Mesendoderm (in vitro differentiated cells): ENCODE measurements around the gene PARVA.

Experiments used
- DNase-seq: peaks from one replicate; pipeline ENCODE4 v3.0.0; 2013
- H2AK5ac ChIP-seq: 2 replicates; pipeline ENCODE4 v1.6.1; 2013; ENCODE audit warnings: low read length, inconsistent platforms
- H2BK120ac ChIP-seq: 2 replicates; pipeline ENCODE4 v1.6.1; 2013; ENCODE audit warnings: low read depth, mild to moderate bottlenecking, low read length, moderate library complexity, mixed read lengths
- H2BK15ac ChIP-seq: replicated peaks from 2 replicates; pipeline ENCODE4 v1.6.1; 2013; ENCODE audit warnings: low read depth, mild to moderate bottlenecking, moderate library complexity
- H2BK5ac ChIP-seq: 2 replicates; pipeline ENCODE4 v1.6.1; 2013; ENCODE audit warnings: low read length, inconsistent platforms
- H3K18ac ChIP-seq: 2 replicates; pipeline ENCODE4 v1.6.1; 2013; ENCODE audit warnings: mild to moderate bottlenecking, low read length, mixed read lengths
- H3K23ac ChIP-seq: one replicate; pipeline ENCODE4 v1.6.1; 2013; ENCODE audit warnings: low read length
- H3K27ac ChIP-seq: 2 replicates; pipeline ENCODE4 v1.5.1; 2013; ENCODE audit warnings: low read depth, mild to moderate bottlenecking, inconsistent platforms, low read length, moderate library complexity
- H3K27me3 ChIP-seq: 2 replicates; pipeline ENCODE4 v1.6.1; 2013; ENCODE audit warnings: low read length, control low read depth, mild to moderate bottlenecking, inconsistent platforms; ENCODE audit not compliant: insufficient read depth, poor library complexity
- H3K36me3 ChIP-seq: 2 replicates; pipeline ENCODE4 v1.6.1; 2013; ENCODE audit warnings: low read length, inconsistent platforms; ENCODE audit not compliant: control insufficient read depth, insufficient read depth
- H3K4ac ChIP-seq: one replicate; pipeline ENCODE4 v1.6.1; 2013; ENCODE audit warnings: low read depth, mild to moderate bottlenecking, low read length, moderate library complexity
- H3K4me1 ChIP-seq: 2 replicates; pipeline ENCODE4 v1.6.1; 2013; ENCODE audit warnings: low read depth, low read length, inconsistent platforms; ENCODE audit not compliant: control insufficient read depth
- H3K4me2 ChIP-seq: 2 replicates; pipeline ENCODE4 v1.6.1; 2013; ENCODE audit warnings: low read length
- H3K4me3 ChIP-seq: 2 replicates; pipeline ENCODE4 v1.5.1; 2013; ENCODE audit warnings: mild to moderate bottlenecking, low read length
- H3K56ac ChIP-seq: one replicate; pipeline ENCODE4 v1.6.1; 2013; ENCODE audit warnings: low read length
- H3K79me1 ChIP-seq: 2 replicates; pipeline ENCODE4 v1.6.1; 2013; ENCODE audit warnings: low read length, inconsistent platforms
- H3K79me2 ChIP-seq: 2 replicates; pipeline ENCODE4 v1.6.1; 2013; ENCODE audit warnings: mild to moderate bottlenecking, low read length; ENCODE audit not compliant: control insufficient read depth, insufficient read depth
- H3K9ac ChIP-seq: 2 replicates; pipeline ENCODE4 v1.6.1; 2013; ENCODE audit warnings: low read length, inconsistent platforms
- H4K5ac ChIP-seq: one replicate; pipeline ENCODE4 v1.6.1; 2013; ENCODE audit warnings: low read length
- H4K8ac ChIP-seq: one replicate; pipeline ENCODE4 v1.6.1; 2013; ENCODE audit warnings: low read depth, mild to moderate bottlenecking, control low read depth, low read length, moderate library complexity
- WGBS: extraction: QIAGEN DNeasy Blood & Tissue Kit; methylation state at CpG from one replicate; pipeline ENCODE4 v1.1.7; 2013; ENCODE audit warnings: low lambda C conversion rate, missing lambda C conversion rate; ENCODE audit not compliant: insufficient coverage; ENCODE audit errors: extremely low coverage; 5-methylcytosine and 5-hydroxymethylcytosine counted together

The PARVA gene

GRCh38 chr11:12392672-12393071 lies 15.3 kb downstream of the PARVA start:
- H3K4me3 ChIP-seq = no peak overlapping the region
- H3K18ac ChIP-seq = no peak overlapping the region
- no peak overlapping the region for H4K8ac ChIP-seq
- no peak overlapping the region for H4K5ac ChIP-seq
- H2BK120ac ChIP-seq = no peak overlapping the region
- H3K4me2 ChIP-seq = no peak overlapping the region
- peaks cover 6% of the 10 kb centered on the region for H3K4me1 ChIP-seq
- H2AK5ac ChIP-seq = no peak overlapping the region
- no peak overlapping the region for H3K56ac ChIP-seq
- no peak overlapping the region for H3K4ac ChIP-seq
- H3K23ac ChIP-seq = no peak overlapping the region
- no peak overlapping the region for H3K27ac ChIP-seq
- no peak overlapping the region for H2BK15ac ChIP-seq
- H3K79me1 ChIP-seq = peaks cover 6% of the 10 kb centered on the region
- no peak overlapping the region for H3K9ac ChIP-seq
- H2BK5ac ChIP-seq = no peak overlapping the region
- WGBS = no CpG with 5 or more reads among the region's 1 CpG
- H3K27me3 ChIP-seq = no peaks in the 10 kb centered on the region
- no peak for DNase-seq
- H3K36me3 ChIP-seq = no peaks in the 10 kb centered on the region
- no peaks in the 10 kb centered on the region for H3K79me2 ChIP-seq

DNA sequence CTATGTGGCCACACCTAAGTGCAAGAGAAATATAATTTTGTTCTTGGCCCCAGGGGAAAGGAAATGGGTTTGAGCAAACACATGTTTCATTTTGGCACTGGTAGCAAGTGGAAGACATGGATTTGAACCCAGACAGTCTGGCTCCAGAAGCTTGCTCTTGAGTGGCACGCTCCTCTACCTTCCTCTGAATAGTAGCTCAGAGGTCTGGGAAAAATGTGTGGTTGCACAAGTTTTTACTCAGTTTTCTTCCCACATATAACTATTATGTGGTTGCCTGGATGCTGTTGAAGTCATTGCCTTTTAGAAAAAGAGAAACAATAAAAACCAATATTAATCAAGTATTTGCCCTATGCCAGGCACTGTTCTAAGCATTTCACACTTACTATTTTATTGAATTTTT lies 16.3 kb downstream of the PARVA start:
- H3K4me3 ChIP-seq = no peak overlapping the region
- no peak overlapping the region for H4K8ac ChIP-seq
- no peak overlapping the region for H2AK5ac ChIP-seq
- peaks cover 2% of the 10 kb centered on the region for H3K4me1 ChIP-seq
- no peaks in the 10 kb centered on the region for H3K79me2 ChIP-seq
- WGBS = no CpG with 5 or more reads among the region's 1 CpG
- H4K5ac ChIP-seq = no peak overlapping the region
- no peak overlapping the region for H3K4me2 ChIP-seq
- H2BK5ac ChIP-seq = no peak overlapping the region
- no peak overlapping the region for H3K56ac ChIP-seq
- H3K9ac ChIP-seq = no peak overlapping the region
- no peak overlapping the region for H3K18ac ChIP-seq
- no peak overlapping the region for H3K4ac ChIP-seq
- H2BK15ac ChIP-seq = no peak overlapping the region
- DNase-seq = no peak
- H3K79me1 ChIP-seq = peaks cover 5% of the 10 kb centered on the region
- no peak overlapping the region for H3K27ac ChIP-seq
- no peak overlapping the region for H2BK120ac ChIP-seq
- H3K36me3 ChIP-seq = no peaks in the 10 kb centered on the region
- H3K27me3 ChIP-seq = no peaks in the 10 kb centered on the region
- H3K23ac ChIP-seq = no peak overlapping the region

DNA sequence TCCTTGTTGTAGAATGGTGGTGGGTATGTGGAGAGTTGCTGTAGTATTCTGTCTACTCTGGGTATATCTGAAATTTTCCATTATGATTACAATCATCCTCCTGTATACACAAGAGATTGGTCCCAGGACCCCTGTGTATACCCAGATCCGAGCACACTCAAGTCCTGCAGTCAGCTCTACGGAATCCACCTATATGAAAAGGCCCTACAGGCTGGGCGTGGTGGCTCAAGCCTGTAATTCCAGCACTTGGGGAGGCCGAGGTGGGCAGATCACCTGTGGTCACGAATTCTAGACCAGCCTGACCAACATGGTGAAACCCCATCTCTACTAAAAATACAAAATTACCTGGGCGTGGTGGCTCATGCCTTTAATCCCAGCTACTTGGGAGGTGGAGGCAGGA lies 17.2 kb downstream of the PARVA start:
- no peak overlapping the region for H3K23ac ChIP-seq
- H3K4me1 ChIP-seq = no peaks in the 10 kb centered on the region
- no peak overlapping the region for H2BK120ac ChIP-seq
- peaks cover 5% of the 10 kb centered on the region for H3K79me1 ChIP-seq
- no peak overlapping the region for H2AK5ac ChIP-seq
- no peak for DNase-seq
- H3K18ac ChIP-seq = no peak overlapping the region
- no peaks in the 10 kb centered on the region for H3K79me2 ChIP-seq
- no peak overlapping the region for H4K5ac ChIP-seq
- no peaks in the 10 kb centered on the region for H3K36me3 ChIP-seq
- H3K4ac ChIP-seq = no peak overlapping the region
- no peak overlapping the region for H3K9ac ChIP-seq
- H3K27ac ChIP-seq = no peak overlapping the region
- no peak overlapping the region for H4K8ac ChIP-seq
- no peak overlapping the region for H2BK5ac ChIP-seq
- no peak overlapping the region for H2BK15ac ChIP-seq
- no peaks in the 10 kb centered on the region for H3K27me3 ChIP-seq
- no peak overlapping the region for H3K4me2 ChIP-seq
- no peak overlapping the region for H3K56ac ChIP-seq
- H3K4me3 ChIP-seq = no peak overlapping the region
- no CpG with 5 or more reads among the region's 6 CpGs for WGBS

DNA sequence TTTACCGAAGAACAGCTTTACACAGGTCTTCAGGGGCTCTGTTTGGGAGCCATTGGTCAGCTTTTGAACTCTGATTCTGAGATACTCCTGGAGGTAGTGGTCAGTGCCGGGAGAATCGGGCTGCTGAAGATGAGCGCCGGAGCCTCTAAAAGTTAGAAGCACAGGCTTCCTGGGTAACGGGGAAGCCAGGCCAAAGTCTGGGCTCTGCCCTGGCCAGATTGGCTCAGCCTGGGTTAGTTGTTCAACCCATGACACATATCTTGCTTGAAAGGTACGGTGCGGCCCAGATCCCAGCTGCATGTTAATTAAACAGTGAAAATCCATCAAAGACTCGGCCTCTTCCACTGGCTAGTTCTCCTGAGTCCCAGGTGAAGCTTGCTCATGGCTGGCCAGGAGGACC lies 18.0 kb downstream of the PARVA start:
- Histone ChIP-seq H3K27ac (no peak overlapping the region), H2BK15ac (no peak overlapping the region), H3K4me1 (no peaks in the 10 kb centered on the region), H3K36me3 (no peaks in the 10 kb centered on the region), H3K79me2 (no peaks in the 10 kb centered on the region), H4K8ac (no peak overlapping the region), H3K4me2 (no peak overlapping the region), H4K5ac (no peak overlapping the region), H2BK5ac (no peak overlapping the region), H3K79me1 (peaks cover 5% of the 10 kb centered on the region), H2AK5ac (no peak overlapping the region), H3K23ac (no peak overlapping the region), H3K4me3 (no peak overlapping the region), H3K56ac (no peak overlapping the region), H3K18ac (no peak overlapping the region), H2BK120ac (no peak overlapping the region), H3K27me3 (no peaks in the 10 kb centered on the region), H3K4ac (no peak overlapping the region), H3K9ac (no peak overlapping the region)
- no CpG with 5 or more reads among the region's 9 CpGs for WGBS
- DNase-seq = no peak

DNA sequence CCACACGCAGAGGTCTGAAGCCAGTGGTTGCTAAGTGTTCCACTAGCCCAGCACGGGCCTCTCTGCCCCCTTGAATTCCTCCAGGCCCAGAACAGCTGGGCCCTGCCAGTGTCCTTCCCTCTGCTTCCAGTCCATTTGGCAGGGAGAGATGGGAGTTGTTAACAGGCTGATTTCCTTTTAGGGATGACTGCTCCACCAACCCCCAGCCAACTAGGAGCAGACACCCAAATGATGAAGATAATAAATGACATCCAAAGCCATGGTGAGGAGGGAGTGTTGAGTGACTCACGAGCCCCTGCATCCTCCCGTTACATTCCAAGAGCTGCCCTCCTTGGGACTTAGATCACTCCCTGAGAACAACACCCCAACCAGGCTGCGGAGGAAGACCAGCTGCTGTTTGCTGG lies 20.6 kb downstream of the PARVA start:
- H4K8ac ChIP-seq = no peak overlapping the region
- WGBS = no CpG with 5 or more reads among the region's 5 CpGs

DNA sequence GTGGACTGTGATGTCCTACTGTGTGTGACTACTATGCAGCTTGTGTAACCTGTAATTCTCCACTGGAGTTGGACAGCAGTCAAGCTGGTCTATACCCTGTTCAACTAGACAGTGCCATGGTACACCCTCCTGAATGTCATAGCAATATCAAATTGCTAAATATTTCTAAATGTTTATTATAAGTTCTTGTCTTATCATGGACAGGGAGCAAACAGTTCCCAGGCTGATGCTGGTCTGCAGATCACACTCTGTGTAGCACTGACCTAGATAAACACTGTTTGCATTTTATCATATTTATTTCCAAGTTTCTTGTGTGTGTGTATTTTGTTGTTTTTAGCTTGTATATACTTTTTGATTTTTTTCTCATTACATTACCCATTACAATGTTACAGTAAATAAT lies 22.0 kb downstream of the PARVA start:
- H3K27ac ChIP-seq = no peak overlapping the region
- H3K4me2 ChIP-seq = no peak overlapping the region
- no peak overlapping the region for H2BK15ac ChIP-seq
- H2AK5ac ChIP-seq = no peak overlapping the region
- H3K36me3 ChIP-seq = no peaks in the 10 kb centered on the region
- H3K4ac ChIP-seq = no peak overlapping the region
- no peak overlapping the region for H3K4me3 ChIP-seq
- no peak overlapping the region for H2BK120ac ChIP-seq
- H4K5ac ChIP-seq = no peak overlapping the region
- H3K79me1 ChIP-seq = no peaks in the 10 kb centered on the region
- no peak overlapping the region for H3K23ac ChIP-seq
- H3K18ac ChIP-seq = no peak overlapping the region
- H3K56ac ChIP-seq = no peak overlapping the region
- no peaks in the 10 kb centered on the region for H3K27me3 ChIP-seq
- no peak overlapping the region for H3K9ac ChIP-seq
- H4K8ac ChIP-seq = no peak overlapping the region
- H2BK5ac ChIP-seq = no peak overlapping the region
- no peaks in the 10 kb centered on the region for H3K79me2 ChIP-seq
- H3K4me1 ChIP-seq = peaks cover 8% of the 10 kb centered on the region
- no peak for DNase-seq

More for the DNA sequence above, 20.6 kb downstream of the PARVA start:
- Histone ChIP-seq H3K36me3 (no peaks in the 10 kb centered on the region), H3K4me2 (no peak overlapping the region), H2BK15ac (no peak overlapping the region), H3K18ac (no peak overlapping the region), H3K9ac (no peak overlapping the region), H3K4me1 (peaks cover 7% of the 10 kb centered on the region), H3K27me3 (no peaks in the 10 kb centered on the region), H3K4me3 (no peak overlapping the region), H3K4ac (no peak overlapping the region), H4K5ac (no peak overlapping the region), H3K23ac (no peak overlapping the region), H2BK120ac (no peak overlapping the region), H2AK5ac (no peak overlapping the region), H3K79me1 (peaks cover 5% of the 10 kb centered on the region), H2BK5ac (no peak overlapping the region), H3K56ac (no peak overlapping the region), H3K27ac (peak overlapping the region; percentile 79), H3K79me2 (no peaks in the 10 kb centered on the region)
- DNase-seq = peak; percentile 98
